Measurements from ENCODE around the gene NKX1-2. TPM values are rescaled to one million over a fixed set of nuclear protein-coding genes. Genes with fewer than 3 reads are reported as not detected.
A peak's percentile ranks its signal among the peaks of the same experiment; 100 is the strongest.

NKX1-2 gene
- total RNA-seq, 4 donors from 2014 or later, result not detected

DNA sequence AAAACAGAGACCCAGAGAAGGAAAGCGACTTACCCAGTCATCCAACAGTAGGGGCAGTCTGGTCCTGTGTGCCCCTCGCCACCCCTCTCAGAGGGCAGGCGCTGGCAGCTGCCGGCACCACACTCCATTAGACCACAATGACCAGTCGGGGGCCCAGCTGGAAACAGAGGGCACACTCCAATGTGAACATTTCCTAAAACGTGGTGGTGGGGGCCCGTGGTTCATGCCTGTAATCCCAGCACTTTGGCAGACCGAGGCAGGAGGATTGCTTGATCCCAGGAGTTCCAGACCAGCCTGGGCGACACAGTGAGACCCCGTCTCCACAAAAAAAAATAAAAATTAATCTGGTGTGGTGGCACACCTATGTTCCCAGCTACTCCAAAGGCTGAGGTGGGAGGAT, 30.2 kb downstream of the NKX1-2 start:
- WGBS, result 97% methylated on average over 6 of the region's 10 CpGs
- TF ChIP-seq, protein P1, sequence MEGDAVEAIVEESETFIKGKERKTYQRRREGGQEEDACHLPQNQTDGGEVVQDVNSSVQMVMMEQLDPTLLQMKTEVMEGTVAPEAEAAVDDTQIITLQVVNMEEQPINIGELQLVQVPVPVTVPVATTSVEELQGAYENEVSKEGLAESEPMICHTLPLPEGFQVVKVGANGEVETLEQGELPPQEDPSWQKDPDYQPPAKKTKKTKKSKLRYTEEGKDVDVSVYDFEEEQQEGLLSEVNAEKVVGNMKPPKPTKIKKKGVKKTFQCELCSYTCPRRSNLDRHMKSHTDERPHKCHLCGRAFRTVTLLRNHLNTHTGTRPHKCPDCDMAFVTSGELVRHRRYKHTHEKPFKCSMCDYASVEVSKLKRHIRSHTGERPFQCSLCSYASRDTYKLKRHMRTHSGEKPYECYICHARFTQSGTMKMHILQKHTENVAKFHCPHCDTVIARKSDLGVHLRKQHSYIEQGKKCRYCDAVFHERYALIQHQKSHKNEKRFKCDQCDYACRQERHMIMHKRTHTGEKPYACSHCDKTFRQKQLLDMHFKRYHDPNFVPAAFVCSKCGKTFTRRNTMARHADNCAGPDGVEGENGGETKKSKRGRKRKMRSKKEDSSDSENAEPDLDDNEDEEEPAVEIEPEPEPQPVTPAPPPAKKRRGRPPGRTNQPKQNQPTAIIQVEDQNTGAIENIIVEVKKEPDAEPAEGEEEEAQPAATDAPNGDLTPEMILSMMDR (IDR thresholded peaks at IDR 0.05), result no peak
- TF ChIP-seq POLR2A (IDR thresholded peaks at IDR 0.05; ENCODE audit: low read depth) (no peak), POLR2AphosphoS5 (IDR thresholded peaks at IDR 0.05) (no peak), EP300 (IDR thresholded peaks at IDR 0.05) (no peak)
- H3K27ac ChIP-seq (replicated peaks in 1 of 4), result peak overlapping the region in 2 of 4 donors; percentile 98 to 99
- no peaks in the 10 kb centered on the region for H3K9me3 ChIP-seq
- H3K4me3 ChIP-seq, result peak overlapping the region in 2 of 4 donors; percentile 93 to 96
- no peaks in the 10 kb centered on the region for H3K36me3 ChIP-seq
- peaks cover 10 to 39% (median 38%) of the 10 kb centered on the region in 4 donors for H3K4me1 ChIP-seq
- intact Hi-C loops (cut with DNase I), result loop anchor here (5.0 kb wide), 2 partner anchors 43 to 323 kb away; partner anchors contain the start of genes FAM53B and LHPP
- H3K27me3 ChIP-seq, result no peaks in the 10 kb centered on the region
- no peak for DNase-seq (ENCODE audit: extremely low spot score)

- TF ChIP-seq POLR2A (IDR thresholded peaks at IDR 0.05; ENCODE audit: low read depth) (peak; percentile 92), EP300 (IDR thresholded peaks at IDR 0.05) (no peak), POLR2AphosphoS5 (IDR thresholded peaks at IDR 0.05) (peak; percentile 99 to 100)
- TF ChIP-seq, protein P1 (IDR thresholded peaks at IDR 0.05), result no peak
- no peaks in the 10 kb centered on the region for H3K9me3 ChIP-seq
- 23% methylated on average over 3 of the region's 70 CpGs for WGBS
- no peaks in the 10 kb centered on the region for H3K27me3 ChIP-seq
- intact Hi-C loops (cut with DNase I), result loop anchor here (5.0 kb wide), 1 partner anchor 323 kb away; the partner anchor contains the start of gene FAM53B
- H3K27ac ChIP-seq (replicated peaks in 1 of 4), result peak within 1 kb of the TSS; percentile 97 to 99 (median 98)
- peak; percentile 98 for DNase-seq (ENCODE audit: extremely low spot score)
- H3K4me3 ChIP-seq, result peak within 1 kb of the TSS; percentile 79 to 97 (median 94)
- peaks cover 14 to 46% (median 46%) of the 10 kb centered on the region in 4 donors for H3K4me1 ChIP-seq
- no peaks in the 10 kb centered on the region for H3K36me3 ChIP-seq
These were observed 30.9 kb downstream of the NKX1-2 start, which contains the start of gene OAT for GRCh38 chr10:124418726-124419501. Gene OAT, minus strand, starts transcription at chr10:124418923. Its CDS starts 6,752 bp downstream, at chr10:124412171.

DNA sequence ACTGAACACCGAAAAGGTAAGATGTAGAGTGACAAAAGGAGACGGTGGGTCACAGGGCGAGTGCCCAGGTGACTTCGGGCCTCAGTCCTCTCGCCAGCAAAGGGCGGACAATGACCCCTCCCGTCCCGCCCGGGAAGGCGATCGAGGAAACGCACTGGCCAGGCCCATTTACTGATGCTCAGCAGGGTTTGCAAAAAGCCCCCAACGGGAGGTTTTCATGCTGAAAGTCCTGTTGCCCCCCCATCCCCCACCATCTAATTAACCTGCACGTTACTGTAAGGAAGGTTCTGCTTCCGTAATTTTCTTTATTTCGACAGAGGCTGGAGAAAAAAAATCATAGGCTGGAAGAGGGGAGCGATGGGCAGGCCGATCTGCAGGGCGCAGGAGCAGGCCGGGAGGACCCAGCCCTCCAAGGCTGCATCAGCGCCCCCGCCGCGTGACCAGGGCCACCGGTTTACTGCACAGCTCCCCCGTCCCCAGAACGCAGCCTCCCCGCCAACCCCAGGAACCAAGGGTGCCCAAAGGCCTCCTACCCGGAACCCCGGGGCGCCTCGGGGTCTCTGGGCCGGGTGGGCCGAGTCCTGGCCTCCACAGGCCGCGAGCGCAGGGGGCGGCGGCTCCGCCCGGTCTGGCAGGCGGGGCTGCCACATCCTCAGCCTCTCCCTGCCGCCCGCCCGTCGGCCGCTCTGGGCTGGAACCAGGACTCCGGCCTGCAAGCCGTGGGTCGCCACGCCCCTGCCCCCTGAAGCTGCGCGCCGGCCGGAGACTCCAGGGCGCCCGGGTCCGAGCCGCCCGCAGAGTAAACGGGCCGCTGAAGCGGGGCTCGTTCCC, 31.7 kb downstream of the NKX1-2 start:
- TF ChIP-seq EP300 (IDR thresholded peaks at IDR 0.05) (no peak), POLR2AphosphoS5 (IDR thresholded peaks at IDR 0.05) (peak in 1 of 2 donors; percentile 7)
- Histone ChIP-seq H3K27me3 (no peaks in the 10 kb centered on the region), H3K4me3 (peak overlapping the region; percentile 79 to 97 (median 94)), H3K27ac (replicated peaks in 1 of 4) (peak overlapping the region; percentile 97 to 99 (median 98)), H3K4me1 (peaks cover 20 to 54% (median 53%) of the 10 kb centered on the region in 4 donors), H3K36me3 (no peaks in the 10 kb centered on the region), H3K9me3 (no peaks in the 10 kb centered on the region)
- WGBS, result 5% methylated on average over 22 of the region's 64 CpGs
- intact Hi-C loops (cut with DNase I), result loop anchor here (5.0 kb wide), 1 partner anchor 324 kb away; the partner anchor contains the start of gene FAM53B
- no peak for DNase-seq (ENCODE audit: extremely low spot score)

- TF ChIP-seq POLR2A (IDR thresholded peaks at IDR 0.05; ENCODE audit: low read depth) (no peak), POLR2AphosphoS5 (IDR thresholded peaks at IDR 0.05) (peak in 1 of 2 donors; percentile 23)
- Histone ChIP-seq H3K27ac (replicated peaks in 1 of 4) (peak overlapping the region; percentile 97 to 99 (median 98)), H3K4me1 (peaks cover 20 to 64% (median 59%) of the 10 kb centered on the region in 4 donors), H3K9me3 (no peaks in the 10 kb centered on the region), H3K4me3 (peak overlapping the region in 1 of 4 donors; percentile 93), H3K36me3 (peaks cover 0 to 9% (median 0%) of the 10 kb centered on the region in 4 donors), H3K27me3 (no peaks in the 10 kb centered on the region)
- DNase-seq (ENCODE audit: extremely low spot score), result no peak
- 59% methylated on average over 6 of the region's 6 CpGs for WGBS
- intact Hi-C loops (cut with DNase I), result loop anchor here (5.0 kb wide), 1 partner anchor 326 kb away; the partner anchor contains the start of gene FAM53B
These were observed 33.1 kb downstream of the NKX1-2 start for GRCh38 chr10:124416733-124417132.

DNA sequence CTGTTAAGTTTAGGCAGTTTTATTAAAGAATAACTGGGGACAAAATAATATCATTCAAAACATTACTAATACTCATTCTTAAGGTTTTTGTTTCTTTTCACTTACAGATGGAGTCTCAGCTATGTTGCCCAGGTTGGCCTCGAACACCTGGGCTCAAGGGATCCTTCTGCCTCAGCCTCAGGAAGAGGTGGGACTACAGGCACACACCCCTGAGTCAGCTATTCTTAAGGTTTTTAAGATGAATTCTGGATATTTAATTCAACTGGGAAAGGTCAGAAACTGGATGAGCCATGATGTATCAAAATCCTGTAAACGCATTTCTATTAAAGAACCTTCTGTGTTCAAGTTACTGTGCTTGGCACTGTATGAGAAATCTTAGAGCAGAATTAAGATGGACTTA, 34.6 kb downstream of the NKX1-2 start:
- peaks cover 20 to 65% (median 62%) of the 10 kb centered on the region in 4 donors for H3K4me1 ChIP-seq
- H3K27ac ChIP-seq (replicated peaks in 1 of 4), result peak overlapping the region; percentile 74 to 99 (median 98)
- H3K4me3 ChIP-seq, result peak overlapping the region in 1 of 4 donors; percentile 12
- no peaks in the 10 kb centered on the region for H3K9me3 ChIP-seq
- 64% methylated on average over 2 of the region's 2 CpGs for WGBS
- DNase-seq (ENCODE audit: extremely low spot score), result no peak
- no peaks in the 10 kb centered on the region for H3K27me3 ChIP-seq
- intact Hi-C loops (cut with DNase I), result loop anchor here (5.0 kb wide), 1 partner anchor 327 kb away; the partner anchor contains the start of gene FAM53B
- no peak for TF ChIP-seq POLR2A (IDR thresholded peaks at IDR 0.05; ENCODE audit: low read depth)
- TF ChIP-seq, protein P1 (IDR thresholded peaks at IDR 0.05), result no peak
- no peak for TF ChIP-seq POLR2AphosphoS5 (IDR thresholded peaks at IDR 0.05)
- TF ChIP-seq EP300 (IDR thresholded peaks at IDR 0.05), result no peak
- peaks cover 0 to 23% (median 10%) of the 10 kb centered on the region in 4 donors for H3K36me3 ChIP-seq
